SK-MEL-5 (cell line): ENCODE measurements around the gene MEA1. TPM values are rescaled to one million over a fixed set of nuclear protein-coding genes. Genes with fewer than 3 reads are reported as not detected.
"Not testable (repeated sequence)": the region's sequence is repeated elsewhere in the genome, so short reads cannot be mapped to it uniquely, and the experiment has no call there.

Experiments used
- DNase-seq: peaks from one replicate; pipeline ENCODE4 v3.0.0-alpha.2; 2016; ENCODE audit warnings: low read depth, low spot score
- in situ Hi-C: cut with HindIII; loops from 2 replicates; pipeline ENCODE4 v1.10.0; 2016; ENCODE audit warnings: low sequenced_read_pairs, high pct_unique_total_duplicates, low pct_unique_long_range_greater_than_20kb
- total RNA-seq: library from RNA; depleted of rRNA; stranded (reverse); fragments of >200 nt; shearing (Covaris generic); gene quantifications from 2 replicates; pipeline ENCODE4 v1.2.3, GENCODE V29; 2014

MEA1 gene
- total RNA-seq, 1 experiment from 2014 or later = 66.6 TPM

- in situ Hi-C loops = no loop called here
- no peak for DNase-seq
Measured at GRCh38 chr6:43045371-43045930, 31.7 kb upstream of the MEA1 start.

GRCh38 chr6:43043310-43043709 is 29.6 kb upstream of the MEA1 start:
- no peak for DNase-seq
- in situ Hi-C loops = no loop called here

- DNase-seq, in situ Hi-C loops: not testable (repeated sequence)
Measured at GRCh38 chr6:43041475-43041874, 27.7 kb upstream of the MEA1 start.

GRCh38 chr6:43040542-43041257 is 27.0 kb upstream of the MEA1 start:
- in situ Hi-C loops = no loop called here
- no peak for DNase-seq

GRCh38 chr6:43038727-43039126 is 25.0 kb upstream of the MEA1 start:
- in situ Hi-C loops = no loop called here
- no peak for DNase-seq

- no peak for DNase-seq
- in situ Hi-C loops = no loop called here
Measured at GRCh38 chr6:43037706-43038105, 24.0 kb upstream of the MEA1 start.

- DNase-seq = no peak
- in situ Hi-C loops = no loop called here
Measured at GRCh38 chr6:43037197-43037596, 23.5 kb upstream of the MEA1 start.

- in situ Hi-C loops = no loop called here
- DNase-seq = no peak
Measured at GRCh38 chr6:43036712-43037111, 23.0 kb upstream of the MEA1 start.

GRCh38 chr6:43035495-43036194 is 21.9 kb upstream of the MEA1 start:
- no peak for DNase-seq
- in situ Hi-C loops = no loop called here

GRCh38 chr6:43034190-43034525 is 20.4 kb upstream of the MEA1 start:
- in situ Hi-C loops = no loop called here
- no peak for DNase-seq

GRCh38 chr6:43033496-43034189 is 19.9 kb upstream of the MEA1 start:
- DNase-seq = no peak
- in situ Hi-C loops = no loop called here

GRCh38 chr6:43032326-43032725 is 18.6 kb upstream of the MEA1 start:
- no peak for DNase-seq

GRCh38 chr6:43029120-43029519 is 15.4 kb upstream of the MEA1 start:
- no peak for DNase-seq
- in situ Hi-C loops = no loop called here

More at GRCh38 chr6:43032326-43032725, 18.6 kb upstream of the MEA1 start:
- in situ Hi-C loops = no loop called here

- DNase-seq = no peak
- in situ Hi-C loops = no loop called here
Measured at GRCh38 chr6:43026365-43026764, 12.6 kb upstream of the MEA1 start.

- DNase-seq = no peak
- in situ Hi-C loops = no loop called here
Measured at GRCh38 chr6:43024436-43024835, 10.7 kb upstream of the MEA1 start.

GRCh38 chr6:43021270-43022047 is 7.7 kb upstream of the MEA1 start, which contains the start of gene RRP36:
TSS of gene RRP36 (plus strand) at chr6:43021623. CDS start at chr6:43021655, 32 bp downstream.
- peak; percentile 71 for DNase-seq
- in situ Hi-C loops = no loop called here

GRCh38 chr6:43020847-43021246 is 7.1 kb upstream of the MEA1 start:
- in situ Hi-C loops = no loop called here
- no peak for DNase-seq
